LoVo (cell line): ENCODE measurements around the gene CACNA2D3.

Experiments
- DNase-seq: peaks from one replicate; pipeline ENCODE4 v3.0.0-alpha.2; 2016; ENCODE audit warnings: low spot score

Gene CACNA2D3

DNA sequence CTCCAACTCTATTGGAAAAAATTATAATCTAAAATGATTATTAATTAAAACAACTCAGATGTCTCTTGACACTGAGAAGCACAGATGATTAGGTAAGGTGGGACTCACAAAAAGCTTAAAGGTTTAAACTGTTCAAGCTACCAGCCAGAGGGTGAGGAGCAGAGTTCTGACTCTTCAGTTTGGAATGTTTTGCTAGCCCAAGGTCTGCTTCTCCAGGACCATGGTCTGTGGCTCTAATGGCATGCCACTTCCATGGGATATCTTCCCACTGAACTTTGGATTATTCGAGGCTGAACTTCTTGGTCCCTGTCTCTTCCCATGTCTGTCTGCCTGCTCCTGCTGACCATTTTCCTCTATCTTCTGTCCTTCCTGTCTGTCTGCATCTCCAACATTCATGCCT, 49.2 kb downstream of the CACNA2D3 start:
- DNase-seq = no peak

DNA sequence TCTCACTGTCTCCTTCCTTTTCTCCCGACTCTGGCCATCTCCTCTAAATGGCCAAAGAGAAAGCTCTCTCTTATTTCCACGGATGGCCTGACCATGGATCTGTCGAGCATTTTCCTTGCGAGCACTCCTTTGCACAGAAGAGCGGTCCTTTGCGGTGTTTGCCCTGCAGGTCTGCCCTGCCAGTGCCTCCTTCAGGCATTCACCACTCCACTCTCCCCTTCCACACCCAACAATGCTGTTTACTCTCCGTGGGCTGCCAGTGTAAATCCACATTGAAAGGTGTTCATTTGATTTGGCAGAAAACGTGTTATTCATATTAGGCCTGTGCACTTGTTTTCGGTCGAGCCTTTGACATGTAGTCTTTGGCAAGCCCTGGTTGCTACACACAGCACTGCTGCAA, 49.6 kb downstream of the CACNA2D3 start:
- DNase-seq = no peak

DNA sequence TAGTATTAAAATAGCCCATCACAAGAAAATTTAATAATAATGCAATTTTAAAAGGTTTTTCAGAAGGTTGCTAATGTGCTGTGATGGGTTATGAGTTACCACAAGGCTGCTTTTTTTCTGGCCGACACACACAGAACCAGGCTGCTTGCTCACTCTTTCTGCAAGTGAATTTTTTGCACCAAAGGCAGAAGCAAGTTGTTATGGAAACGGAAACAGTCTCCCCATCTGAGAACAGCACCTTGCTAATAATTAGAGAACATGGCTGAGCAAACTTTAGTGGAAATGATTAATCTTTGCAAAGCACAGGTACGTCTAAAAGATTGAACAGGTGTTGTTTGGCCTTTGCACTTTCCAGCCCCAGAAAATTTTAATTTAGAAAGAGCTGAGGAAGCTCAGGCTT, 51.0 kb downstream of the CACNA2D3 start:
- DNase-seq = no peak

DNA sequence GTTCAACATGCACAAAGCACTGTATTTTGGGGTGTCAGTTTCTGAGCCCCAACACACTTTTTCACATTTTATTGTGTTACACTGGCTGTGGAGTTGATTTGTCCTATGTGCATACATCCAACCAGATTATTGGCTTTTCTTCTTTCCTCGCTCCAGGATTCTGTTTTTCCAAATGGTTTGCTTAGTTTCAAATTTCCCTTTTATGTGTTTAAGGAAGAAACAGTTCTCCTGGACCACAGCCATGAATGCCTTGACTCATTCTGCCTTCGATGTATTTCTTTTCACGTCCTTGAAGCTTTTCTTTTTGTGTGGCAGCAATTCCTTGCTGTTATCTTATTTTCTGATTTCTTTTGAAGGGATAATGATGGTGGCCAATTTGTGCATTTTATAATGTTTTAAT, 53.8 kb downstream of the CACNA2D3 start:
- DNase-seq = no peak

DNA sequence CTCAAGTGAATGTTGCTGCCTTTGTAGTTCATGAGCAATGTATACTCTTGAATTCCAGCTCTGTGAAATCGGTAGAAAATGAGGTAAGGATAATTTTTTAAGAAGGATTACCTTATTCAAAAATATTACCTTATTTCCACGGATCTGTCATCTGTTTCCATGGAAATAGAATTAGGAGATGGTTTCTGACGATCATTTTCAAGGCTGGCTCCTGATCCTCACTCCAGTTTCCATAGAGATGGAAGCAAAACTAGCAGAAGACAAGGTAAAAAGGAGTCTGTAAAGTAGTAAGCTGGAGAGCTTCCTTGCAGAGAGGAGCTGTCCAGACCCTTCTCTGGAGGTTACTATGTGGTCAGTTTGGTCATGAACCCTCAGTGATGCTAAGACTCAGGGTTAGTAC, 55.5 kb downstream of the CACNA2D3 start:
- no peak for DNase-seq

DNA sequence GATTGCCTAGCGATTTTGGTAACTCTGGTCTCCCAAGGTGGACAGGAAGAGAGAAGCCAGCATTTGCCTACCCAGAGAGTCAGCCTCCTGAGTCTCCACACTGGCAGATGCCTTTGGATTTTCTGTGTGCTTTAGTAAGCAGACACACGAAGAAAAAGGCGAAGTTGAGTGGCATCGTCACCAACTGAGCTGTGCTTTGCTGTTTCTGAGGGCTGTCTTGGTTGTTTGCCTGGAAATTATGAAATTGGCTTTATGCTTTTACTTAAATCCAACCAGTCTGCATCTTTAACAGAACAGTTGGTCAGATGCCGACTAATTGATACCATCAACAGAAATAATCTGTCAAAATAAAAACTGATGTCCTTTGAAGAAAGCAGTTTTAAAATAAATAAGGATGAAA, 56.0 kb downstream of the CACNA2D3 start:
- DNase-seq = no peak

DNA sequence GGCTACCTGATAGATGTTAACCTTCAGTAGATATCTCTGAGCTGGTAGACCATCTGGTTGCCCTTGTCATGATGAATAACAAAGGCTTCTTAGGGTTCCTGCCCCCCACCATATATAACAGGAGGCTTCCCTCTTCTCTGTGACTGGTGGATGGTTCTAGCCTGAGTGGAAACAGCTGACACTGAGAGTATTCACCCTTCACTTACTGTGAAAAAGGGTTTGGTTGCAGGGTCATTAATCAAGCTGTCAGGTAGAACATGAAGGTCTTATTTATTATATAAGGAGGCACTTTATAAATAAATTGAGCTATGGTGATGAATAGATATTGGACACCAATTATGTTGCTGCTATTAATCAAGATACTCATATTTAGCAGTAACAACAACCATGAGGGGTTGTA, 58.6 kb downstream of the CACNA2D3 start:
- no peak for DNase-seq

DNA sequence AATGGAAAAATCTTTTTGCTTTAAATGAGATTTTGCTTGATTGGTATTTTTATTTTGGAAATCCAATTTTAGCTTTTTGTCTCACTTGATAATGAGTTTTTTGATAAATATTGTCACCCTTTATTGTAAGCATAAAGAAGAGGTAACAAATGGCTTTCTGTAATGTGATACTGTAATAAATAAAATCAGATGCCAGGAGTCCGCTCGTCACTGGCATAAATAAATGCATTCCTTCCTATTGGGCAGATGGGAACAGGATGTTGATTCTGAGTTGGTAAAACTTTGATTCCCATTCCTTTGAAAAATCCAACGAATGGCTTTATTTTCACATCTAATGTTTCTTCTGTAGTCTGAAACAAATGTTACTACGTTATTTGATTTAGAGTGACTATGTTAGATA, 59.9 kb downstream of the CACNA2D3 start:
- DNase-seq = no peak

DNA sequence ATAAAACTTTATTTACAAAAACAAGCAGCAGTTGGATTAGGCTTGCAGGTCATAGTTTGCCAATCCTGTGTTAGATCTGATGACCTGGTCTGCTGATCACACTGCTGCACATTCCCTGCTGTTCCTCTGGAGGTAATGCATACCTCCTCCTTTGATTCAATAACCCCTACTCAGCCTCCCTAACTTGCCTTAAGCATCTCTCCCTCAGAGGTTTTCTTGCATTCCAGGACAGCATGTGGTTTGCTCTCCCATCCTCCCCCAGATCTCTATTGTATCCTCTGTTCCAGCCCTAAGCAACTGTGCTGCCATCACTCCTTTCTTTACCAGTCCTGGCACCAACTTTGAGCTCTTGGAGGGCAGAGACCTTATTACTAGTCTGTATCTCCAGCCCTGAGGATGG, 63.4 kb downstream of the CACNA2D3 start:
- no peak for DNase-seq

DNA sequence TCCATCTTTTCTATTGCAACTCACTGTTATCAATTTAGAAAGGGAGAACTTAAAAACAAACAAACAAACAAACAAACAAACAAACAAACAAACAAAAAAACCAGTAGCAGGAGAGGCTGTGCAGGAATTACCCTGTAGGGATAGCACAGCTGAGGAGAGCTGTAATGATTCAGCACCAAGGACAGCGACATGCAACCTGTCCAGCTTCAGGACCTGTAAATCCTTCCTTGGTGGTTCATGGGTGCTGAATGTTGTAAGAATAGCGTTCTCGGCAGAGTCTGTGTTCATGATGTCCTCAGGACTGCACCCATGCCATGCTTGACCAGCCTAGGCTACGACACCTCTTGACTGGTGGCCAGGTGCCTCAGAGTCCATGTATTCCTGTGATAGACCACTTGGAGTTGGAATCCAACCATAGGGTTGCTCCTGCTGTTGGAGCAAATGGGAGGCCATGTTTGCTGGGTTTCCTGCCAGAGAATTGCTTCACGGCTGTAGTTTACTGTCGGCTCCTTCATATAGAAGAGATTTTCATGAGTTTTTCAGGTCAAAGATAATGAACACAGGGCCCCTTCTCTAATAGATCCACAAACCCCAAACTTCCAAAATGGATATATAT, 65.9 kb downstream of the CACNA2D3 start:
- peak; percentile 70 for DNase-seq

DNA sequence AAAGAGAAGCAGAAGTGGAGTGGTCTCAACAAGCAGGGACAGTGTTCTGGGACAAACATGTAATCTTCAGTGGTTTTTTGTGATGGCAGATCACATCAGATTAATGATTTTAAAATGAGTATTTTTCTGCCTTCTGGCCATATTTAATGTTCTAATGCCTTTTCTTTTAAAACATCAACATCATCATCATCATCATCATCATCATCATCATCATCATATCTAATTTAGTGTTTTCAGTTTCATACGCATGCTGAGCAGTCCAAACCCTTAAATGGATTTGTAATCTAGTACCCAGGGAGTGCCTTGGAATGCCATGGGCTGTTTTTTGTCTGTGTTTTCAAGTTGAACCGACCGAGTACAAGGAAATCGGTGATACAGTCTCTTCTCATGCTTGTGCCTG, 68.9 kb downstream of the CACNA2D3 start:
- no peak for DNase-seq

DNA sequence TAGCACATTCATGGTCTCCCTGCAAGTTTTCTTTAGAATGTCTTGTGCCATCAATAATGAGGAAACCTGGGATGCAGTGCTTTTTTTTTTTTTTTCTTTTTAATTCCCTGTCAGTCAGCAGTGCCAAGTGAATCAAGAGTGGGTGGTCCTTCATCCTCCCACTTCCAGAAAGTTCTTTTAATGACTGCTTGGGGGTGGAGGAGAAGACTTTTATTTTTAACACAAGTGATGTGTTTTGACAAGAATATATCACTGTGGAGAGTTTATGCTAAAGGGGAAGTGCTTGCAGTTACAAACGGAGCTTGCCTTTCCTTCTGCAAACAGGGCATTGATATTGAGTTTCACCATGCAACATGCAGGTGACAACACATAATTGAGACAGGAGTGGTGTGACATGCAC, 69.7 kb downstream of the CACNA2D3 start:
- no peak for DNase-seq

DNA sequence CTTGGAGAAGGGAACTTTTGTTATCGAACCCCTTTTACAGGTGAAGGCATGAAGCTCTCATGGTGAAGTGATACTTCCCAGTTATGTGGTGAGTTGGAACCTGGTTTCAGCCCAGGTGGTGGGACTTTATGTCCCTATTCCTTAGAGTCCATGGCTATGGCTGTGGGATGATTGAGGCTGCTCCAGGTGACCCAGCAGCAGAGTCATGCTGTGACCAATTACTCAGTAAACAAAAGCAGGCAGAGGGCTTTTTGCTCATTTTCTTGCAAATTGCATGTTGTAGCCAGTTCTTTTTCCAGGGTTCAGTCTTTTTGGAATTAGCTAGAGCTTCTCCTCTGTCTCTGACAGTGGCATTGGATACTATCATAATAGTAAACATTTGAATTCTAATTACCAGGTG, 70.7 kb downstream of the CACNA2D3 start:
- DNase-seq = no peak

DNA sequence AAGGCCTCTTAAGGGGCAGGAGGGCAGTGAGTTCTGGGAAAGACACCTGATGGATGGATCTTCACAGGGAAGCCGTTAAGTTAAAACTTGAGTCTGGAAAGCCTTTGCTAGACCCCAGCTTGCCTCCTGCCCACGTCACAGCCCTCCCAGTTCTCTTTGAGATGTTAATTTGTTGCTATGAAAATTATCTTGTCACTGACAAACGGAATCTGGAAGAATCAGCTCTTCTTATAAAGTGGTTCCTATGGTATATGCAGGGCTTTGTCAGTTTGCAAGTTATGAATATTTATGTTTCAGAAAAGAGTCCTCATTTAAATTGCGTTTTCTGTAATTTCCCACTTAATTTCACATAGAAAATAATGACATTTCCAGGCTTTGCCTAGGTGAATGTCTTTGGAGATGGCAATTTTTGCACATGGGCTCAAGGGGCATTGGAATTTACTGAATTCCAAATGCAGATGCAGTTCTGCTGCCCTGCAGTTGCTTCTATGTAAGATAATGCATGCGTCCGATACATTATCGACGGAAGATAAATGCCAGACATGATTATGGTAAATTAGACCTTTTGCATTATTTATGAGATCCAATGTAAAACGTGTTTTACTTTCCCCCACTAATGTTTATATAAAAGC, 74.1 kb downstream of the CACNA2D3 start:
- no peak for DNase-seq

DNA sequence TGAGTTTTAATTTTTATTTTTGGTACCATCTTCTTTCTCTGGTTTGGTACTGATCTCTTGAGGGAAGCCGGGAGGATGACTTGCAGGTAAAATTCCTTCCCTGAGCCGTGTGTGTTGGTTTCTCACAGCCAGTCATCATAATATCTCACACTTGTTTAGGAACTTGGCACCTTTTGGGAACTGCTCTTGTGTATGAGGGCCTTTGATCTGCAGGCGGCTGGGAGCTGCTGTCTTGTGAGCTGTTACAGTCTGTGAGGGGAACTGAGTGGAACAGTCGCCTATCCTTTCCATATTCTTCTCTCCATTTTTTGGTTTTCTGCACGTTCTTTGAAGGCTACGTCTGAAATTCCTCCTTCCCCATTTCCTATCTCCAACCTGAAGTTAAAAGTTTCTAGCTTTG, 75.2 kb downstream of the CACNA2D3 start:
- no peak for DNase-seq

DNA sequence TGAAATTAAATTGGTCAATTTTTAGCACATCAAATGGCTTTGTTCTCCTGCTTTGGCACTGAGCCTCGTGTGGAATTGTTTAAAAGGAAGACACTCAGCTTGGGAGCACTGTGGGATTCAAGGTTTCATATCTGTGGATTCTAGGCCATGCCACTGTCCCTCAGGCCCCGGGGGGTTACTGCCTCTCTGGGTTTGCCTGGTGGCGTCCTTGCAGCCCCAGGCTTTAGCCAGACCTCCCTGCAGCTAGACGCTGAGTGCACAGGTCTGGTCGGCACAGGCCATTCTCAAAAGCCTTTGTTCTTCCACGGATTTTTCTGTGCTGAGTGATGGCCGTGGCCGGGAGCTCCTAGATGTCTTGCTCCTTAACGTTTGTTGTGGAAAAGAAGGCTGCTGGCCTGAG, 76.2 kb downstream of the CACNA2D3 start:
- DNase-seq = no peak

DNA sequence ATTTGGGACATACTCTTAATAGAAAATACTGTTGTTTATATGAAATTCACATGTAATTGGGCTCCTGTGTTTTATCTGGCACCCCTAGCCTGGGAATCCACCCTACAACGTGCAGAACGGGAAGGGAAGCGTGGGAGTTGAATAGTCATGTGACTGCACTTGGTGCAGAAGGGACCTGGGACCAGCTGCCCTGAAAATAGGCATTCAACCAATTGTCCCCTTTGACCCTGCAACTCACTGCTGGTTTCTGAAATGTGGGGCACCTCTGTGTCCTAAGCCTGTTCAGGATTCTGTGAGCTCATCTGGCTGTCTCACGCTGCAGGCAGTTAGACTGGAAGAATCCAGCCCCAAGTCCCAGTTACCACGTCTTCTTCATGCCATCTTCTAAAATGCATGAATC, 79.7 kb downstream of the CACNA2D3 start:
- no peak for DNase-seq

DNA sequence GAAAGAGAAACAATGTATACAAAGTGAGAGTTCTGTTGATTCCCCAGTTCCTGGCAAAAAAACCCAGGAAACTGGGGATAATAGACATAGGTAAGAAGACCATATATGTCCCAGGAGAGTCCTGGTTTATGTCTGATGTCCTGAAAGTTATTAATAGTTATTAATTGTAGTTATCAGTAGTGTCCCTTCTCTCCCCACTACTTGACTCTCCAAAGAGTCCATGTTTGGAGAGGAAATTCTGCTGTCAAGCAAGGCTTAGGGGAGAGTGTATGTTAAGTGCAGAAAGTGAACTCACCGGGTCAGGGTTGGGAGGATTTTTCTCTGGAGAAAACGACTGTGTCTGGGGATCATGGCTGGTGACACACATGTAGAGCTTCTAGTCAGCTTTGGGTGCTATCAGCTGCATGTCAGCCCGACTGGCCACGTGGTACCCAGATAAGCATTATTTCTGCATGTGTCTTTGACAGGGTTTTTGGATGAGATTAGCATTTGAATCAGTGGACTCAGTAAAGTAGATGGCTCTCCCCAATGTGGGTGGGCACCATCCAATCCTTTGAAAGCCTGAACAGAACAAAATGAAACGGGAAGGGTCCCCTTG, 80.4 kb downstream of the CACNA2D3 start:
- DNase-seq = no peak

DNA sequence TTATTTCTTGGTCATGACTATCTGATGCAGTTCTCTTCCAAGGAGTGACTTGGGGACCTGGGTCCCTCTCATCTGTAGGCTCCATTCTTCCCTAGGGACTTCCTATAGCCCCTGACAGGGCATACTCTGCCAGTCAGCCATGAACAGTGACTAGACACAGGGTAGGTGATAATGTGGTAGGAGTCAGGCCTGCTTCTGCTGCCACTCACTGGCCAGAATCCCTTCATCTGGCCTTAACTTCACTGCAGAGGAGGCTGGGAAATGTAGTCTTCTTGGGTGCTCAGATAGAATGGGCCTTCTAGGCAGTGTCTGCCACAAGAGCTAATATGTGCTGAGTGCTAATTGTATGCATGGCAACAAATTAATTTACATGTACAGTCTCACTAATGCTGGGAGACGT, 84.5 kb downstream of the CACNA2D3 start:
- no peak for DNase-seq

DNA sequence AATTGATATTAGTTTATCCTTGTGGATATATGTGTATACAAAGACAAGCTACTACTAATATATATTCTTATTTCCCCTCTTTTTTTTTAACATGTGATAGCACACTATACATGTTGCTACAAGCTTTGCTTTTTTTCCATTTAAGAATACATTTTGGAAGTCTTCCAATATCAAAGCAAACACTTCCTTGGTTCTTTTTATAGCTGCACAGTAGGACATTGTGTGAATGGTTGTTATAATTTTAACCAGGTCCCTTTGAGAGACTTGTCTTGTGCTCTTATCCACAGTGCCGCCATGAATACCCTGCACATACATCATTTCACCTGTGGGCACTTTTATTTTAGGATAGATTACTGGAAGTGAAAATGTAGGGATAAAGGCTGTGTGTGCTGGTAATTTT, 88.7 kb downstream of the CACNA2D3 start:
- no peak for DNase-seq

DNA sequence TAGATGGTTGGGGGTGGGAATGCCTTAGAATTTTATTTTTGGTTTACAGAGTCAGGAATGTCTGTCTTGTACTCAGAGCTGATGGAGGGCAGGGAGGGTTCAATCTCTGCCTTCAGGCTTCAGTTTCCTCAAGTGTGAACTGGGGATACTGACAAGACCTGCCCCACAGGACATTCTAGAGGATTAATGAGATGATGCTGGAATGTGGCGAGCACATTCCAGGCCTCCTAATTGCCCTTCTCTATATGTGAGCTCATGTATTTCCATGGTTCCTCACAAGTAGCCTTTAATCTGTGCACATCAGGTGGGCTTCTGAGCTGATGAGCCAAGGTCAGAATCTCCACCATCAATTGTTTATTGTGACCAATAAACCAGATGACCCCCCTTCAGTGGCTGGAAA, 90.4 kb downstream of the CACNA2D3 start:
- DNase-seq = no peak

DNA sequence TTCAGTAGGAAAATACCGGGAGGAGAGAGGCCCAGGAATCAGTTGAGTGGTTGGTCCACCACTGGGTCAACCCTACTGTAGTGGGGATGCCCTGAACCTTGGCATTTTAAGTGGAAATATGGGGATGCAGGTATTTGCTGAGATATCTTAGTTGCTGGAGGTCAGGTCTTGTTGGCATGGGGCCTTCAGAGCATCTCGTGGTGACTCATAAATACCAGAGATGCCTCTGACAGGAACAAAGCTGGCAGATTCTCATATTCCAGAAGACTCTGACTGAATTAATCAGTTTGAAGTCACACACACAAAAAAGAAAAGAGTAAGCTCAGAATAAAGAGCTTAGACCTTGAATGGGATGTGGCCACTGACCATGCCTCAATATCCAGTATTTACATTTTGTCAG, 91.6 kb downstream of the CACNA2D3 start:
- peak; percentile 25 for DNase-seq

DNA sequence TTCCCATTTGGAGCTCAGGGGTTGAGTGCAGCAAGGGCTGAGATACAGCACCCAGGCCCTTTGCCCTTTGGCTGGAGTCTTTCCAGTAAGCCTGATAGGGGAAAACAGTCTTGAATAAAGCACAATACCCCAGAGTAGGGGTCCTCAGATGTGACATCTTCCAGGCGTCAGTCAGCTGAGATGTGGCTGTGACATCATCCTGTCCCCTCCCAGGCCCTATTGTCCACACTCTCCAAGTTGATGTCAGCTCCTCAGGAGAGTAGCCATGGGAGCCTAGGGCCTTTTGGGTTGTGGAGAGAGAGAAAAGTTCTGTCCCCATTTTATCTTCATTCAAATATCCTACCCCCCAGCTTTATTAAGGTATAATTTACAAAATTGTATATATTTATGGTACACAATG, 92.5 kb downstream of the CACNA2D3 start:
- no peak for DNase-seq

DNA sequence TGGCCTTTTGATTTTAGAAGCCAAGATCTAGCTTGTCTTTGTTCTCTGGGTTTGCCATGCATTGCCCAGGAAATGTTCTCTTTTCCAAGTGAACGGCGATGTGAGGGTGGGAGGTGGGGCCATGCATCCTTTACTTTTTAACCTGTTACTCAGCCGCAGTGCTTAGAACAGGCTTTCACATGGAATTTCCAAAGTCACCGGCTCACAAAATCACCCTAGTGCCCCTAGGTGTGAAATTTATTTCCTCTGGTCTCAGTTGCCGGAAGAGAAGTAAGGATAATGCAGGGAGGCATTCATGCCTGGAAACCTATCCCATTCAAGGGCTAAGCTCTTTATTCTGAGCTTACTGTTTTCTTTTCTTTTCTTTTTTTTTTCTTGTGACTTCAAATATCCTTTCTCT, 93.2 kb downstream of the CACNA2D3 start:
- DNase-seq = no peak
